Skeletal muscle satellite cell (primary cell): ENCODE results near the gene CBFA2T2.
A peak's percentile ranks its signal among the peaks of the same experiment; 100 is the strongest.
"Not testable (repeated sequence)": the region's sequence is repeated elsewhere in the genome, so short reads cannot be mapped to it uniquely, and the experiment has no call there.

Source experiments
- H3K27me3 ChIP-seq: 2 replicates; pipeline ENCODE4 v1.7.0; 2013; ENCODE audit warnings: low read length; ENCODE audit not compliant: control insufficient read depth, insufficient read depth
- H3K36me3 ChIP-seq: 2 replicates; pipeline ENCODE4 v1.7.0; 2013; ENCODE audit warnings: mild to moderate bottlenecking, control low read depth, low read length; ENCODE audit not compliant: insufficient read depth
- H3K4me1 ChIP-seq: 2 replicates; pipeline ENCODE4 v1.7.0; 2013; ENCODE audit warnings: low read length; ENCODE audit not compliant: control insufficient read depth, insufficient read depth
- H3K4me2 ChIP-seq: 2 replicates; pipeline ENCODE4 v1.7.0; 2013; ENCODE audit warnings: mild to moderate bottlenecking, low read length
- H3K4me3 ChIP-seq: 2 replicates; pipeline ENCODE4 v1.7.0; 2013; ENCODE audit warnings: low read length
- H3K9ac ChIP-seq: 2 replicates; pipeline ENCODE4 v1.7.0; 2013; ENCODE audit warnings: mild to moderate bottlenecking, low read depth, low read length, moderate library complexity
- H3K9me3 ChIP-seq: replicated peaks from 2 replicates; pipeline ENCODE4 v1.7.0; 2013; ENCODE audit warnings: mild to moderate bottlenecking, control low read depth, low read length

The CBFA2T2 gene

DNA sequence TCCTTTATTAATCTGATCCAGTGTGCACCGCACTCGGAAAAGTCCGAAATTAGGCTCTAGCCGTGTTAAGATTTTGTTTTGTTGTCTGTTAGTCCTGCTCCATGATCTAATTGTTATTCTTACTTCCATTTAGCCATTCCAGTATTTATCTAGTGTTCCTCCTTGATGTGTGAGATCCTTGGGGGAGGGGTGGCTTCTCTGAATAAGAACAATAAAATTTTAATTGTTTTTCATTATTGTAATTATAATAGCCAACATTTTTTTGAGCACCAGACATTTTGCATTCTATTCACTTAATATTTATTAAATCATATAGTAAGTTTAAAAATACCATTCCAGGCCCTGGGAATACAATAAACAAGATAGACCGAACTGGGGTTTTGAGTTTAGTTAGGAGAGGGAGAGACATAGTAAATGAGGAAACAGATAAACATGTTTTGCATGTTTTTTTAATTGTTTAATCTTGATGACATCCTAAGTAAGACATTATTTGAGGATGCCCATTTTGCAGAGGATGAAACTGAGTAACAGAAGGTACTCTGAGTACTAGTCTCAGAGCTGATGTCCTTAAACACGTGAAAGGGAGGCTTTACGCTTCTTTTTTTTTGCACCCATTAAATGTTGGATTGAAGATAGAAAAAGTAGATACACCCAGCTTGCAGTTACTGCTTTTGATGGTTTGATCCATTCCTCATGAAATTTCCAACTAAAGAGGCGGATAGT is 1.2 kb downstream of the CBFA2T2 start:
- Histone ChIP-seq H3K9ac (peak overlapping the region; percentile 91), H3K27me3 (no peaks in the 10 kb centered on the region), H3K9me3 (no peaks in the 10 kb centered on the region), H3K36me3 (no peaks in the 10 kb centered on the region), H3K4me3 (peak overlapping the region; percentile 99), H3K4me2 (peak overlapping the region; percentile 93), H3K4me1 (peaks cover 5% of the 10 kb centered on the region)

DNA sequence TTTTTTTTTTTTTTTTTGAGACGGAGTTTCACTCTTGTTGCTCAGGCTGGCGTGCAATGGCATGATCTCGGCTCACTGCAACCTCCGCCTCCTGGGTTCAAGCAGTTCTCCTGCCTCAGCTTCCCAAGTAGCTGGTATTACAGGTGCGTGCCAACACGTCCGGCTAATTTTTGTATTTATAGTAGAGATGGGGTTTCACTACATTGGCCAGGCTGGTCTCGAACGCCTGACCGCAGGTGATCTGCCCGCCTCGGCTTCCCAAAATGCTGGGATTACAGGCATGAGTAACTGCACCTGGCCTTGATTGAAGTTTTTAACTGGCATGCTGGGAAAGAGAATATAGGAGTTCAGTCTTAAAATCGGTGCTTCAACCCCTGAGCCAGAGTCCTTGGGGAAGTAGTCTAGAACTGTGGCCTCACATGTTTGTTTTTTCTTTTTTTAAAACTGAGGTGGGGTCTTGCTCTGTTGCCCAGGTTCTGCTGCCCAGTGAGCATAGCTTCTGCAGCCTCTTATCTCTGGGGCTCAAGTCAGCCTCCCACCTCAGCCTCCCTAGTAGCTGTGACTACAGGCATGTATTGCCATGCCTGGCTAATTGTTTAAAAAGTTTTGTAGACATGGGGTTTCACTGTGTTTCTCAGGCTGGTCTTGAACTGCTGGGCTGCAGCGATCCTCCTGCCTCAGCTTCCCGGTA is 3.3 kb downstream of the CBFA2T2 start:
- no peaks in the 10 kb centered on the region for H3K9me3 ChIP-seq
- H3K4me2 ChIP-seq, result no peak overlapping the region
- H3K4me1 ChIP-seq, result peaks cover 5% of the 10 kb centered on the region
- no peaks in the 10 kb centered on the region for H3K36me3 ChIP-seq
- H3K4me3 ChIP-seq, result no peak overlapping the region
- H3K9ac ChIP-seq, result no peak overlapping the region
- H3K27me3 ChIP-seq, result no peaks in the 10 kb centered on the region

DNA sequence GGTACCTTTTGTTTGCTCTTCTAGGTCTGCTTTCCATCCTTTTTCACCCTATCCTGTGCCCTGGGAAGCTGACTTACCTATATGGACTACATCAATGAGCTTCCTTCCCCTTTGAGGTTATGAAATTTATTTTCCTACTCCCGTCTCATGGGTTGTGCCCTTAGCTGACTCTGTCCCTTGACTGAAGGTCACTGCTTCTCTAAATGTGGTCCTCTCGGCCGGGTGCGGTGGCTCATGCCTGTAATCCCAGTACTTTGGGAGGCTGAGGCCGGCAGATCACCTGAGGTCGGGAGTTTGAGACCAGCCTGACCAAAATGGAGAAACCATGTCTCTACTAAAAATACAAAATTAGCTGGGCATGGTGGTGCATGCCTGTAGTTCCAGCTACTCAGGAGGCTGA is 6.9 kb downstream of the CBFA2T2 start:
- not testable (repeated sequence) for H3K36me3 ChIP-seq, H3K9me3 ChIP-seq, H3K27me3 ChIP-seq, H3K4me2 ChIP-seq, H3K4me3 ChIP-seq, H3K9ac ChIP-seq, H3K4me1 ChIP-seq

DNA sequence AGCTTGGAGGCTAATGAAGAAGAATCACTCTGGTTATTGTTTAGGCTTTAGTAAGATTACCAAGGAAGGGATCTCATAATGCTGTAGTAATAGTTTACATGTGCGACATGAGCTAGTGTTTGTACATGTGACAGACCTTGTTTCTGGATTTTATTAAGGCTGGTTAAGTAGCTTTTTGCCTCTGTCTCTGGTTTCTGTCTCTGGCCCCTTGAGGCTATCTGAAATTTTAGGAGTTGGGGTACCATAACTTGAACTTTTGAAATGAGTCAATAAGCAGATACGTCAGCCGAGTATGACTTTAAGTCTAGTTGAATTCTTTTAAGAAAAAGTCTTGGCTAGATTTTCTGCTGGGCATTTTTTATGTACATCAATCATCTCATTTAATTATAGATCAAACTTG is 9.5 kb downstream of the CBFA2T2 start:
- Histone ChIP-seq H3K36me3 (no peaks in the 10 kb centered on the region), H3K9ac (no peak overlapping the region), H3K4me3 (no peak overlapping the region), H3K4me1 (no peaks in the 10 kb centered on the region), H3K27me3 (no peaks in the 10 kb centered on the region), H3K9me3 (no peaks in the 10 kb centered on the region), H3K4me2 (no peak overlapping the region)

DNA sequence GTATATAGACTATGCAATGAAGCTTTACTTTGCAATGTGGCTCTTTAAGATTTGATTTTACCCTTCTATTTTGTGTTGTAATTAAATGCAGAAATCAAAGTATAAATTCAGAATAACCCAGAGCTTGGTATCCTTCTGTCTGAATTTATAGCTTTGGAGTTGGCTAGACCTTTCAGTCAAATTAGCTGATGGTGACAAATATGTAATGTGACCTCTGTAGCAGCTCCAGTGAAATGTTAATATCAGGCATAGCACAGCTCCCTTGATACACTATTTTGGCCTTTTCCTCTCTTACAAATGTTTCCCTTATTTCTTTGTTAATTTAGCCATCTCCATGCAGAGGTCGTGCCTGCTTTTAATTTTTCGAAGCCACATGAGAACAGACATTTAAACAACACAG is 11.1 kb downstream of the CBFA2T2 start:
- no peaks in the 10 kb centered on the region for H3K4me1 ChIP-seq
- no peak overlapping the region for H3K9ac ChIP-seq
- no peak overlapping the region for H3K4me3 ChIP-seq
- no peaks in the 10 kb centered on the region for H3K27me3 ChIP-seq
- no peak overlapping the region for H3K4me2 ChIP-seq
- no peaks in the 10 kb centered on the region for H3K9me3 ChIP-seq
- H3K36me3 ChIP-seq, result no peaks in the 10 kb centered on the region

DNA sequence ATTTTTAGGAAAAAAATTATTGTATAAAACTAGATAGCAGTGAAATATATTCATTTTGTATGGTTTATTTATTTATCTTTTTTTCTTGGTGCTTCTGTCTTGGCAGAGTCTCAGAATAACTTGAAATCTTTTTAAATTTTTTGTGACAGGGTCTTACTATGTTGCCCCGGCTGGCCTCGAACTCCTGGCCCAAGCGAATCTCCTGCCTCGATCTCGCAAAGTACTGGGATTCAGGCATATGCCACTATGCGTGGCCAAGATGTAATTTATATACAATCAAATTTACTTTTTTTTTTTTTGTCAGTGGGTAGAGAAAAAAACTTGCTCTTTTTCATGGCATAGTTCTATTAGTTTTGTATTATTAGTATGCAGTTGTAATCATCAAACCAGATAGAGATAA is 13.7 kb downstream of the CBFA2T2 start:
- Histone ChIP-seq H3K36me3 (no peaks in the 10 kb centered on the region), H3K27me3 (no peaks in the 10 kb centered on the region), H3K4me2 (no peak overlapping the region), H3K4me3 (no peak overlapping the region), H3K4me1 (no peaks in the 10 kb centered on the region), H3K9ac (no peak overlapping the region), H3K9me3 (no peaks in the 10 kb centered on the region)

DNA sequence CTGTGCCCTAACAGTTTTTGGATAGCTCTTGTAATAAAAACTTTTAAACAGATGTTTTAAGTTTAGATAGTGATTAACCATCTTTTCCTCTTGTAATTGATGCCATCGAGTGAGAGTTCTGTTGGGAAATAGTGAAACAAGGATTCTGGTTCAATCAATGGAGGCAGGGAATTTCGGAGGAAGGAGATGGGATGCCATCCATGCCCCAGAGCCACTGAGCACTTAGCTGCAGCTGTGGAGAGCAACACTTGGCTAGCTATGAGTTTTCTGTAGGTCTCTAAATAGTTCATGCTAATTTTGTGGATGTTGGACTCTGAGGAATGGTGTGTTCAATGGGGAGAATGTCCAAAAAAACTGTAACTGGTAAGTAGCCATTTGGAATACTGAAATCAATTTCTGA is 16.7 kb downstream of the CBFA2T2 start:
- Histone ChIP-seq H3K4me2 (no peak overlapping the region), H3K27me3 (no peaks in the 10 kb centered on the region), H3K9me3 (no peaks in the 10 kb centered on the region), H3K4me3 (no peak overlapping the region), H3K9ac (no peak overlapping the region), H3K4me1 (no peaks in the 10 kb centered on the region), H3K36me3 (no peaks in the 10 kb centered on the region)

DNA sequence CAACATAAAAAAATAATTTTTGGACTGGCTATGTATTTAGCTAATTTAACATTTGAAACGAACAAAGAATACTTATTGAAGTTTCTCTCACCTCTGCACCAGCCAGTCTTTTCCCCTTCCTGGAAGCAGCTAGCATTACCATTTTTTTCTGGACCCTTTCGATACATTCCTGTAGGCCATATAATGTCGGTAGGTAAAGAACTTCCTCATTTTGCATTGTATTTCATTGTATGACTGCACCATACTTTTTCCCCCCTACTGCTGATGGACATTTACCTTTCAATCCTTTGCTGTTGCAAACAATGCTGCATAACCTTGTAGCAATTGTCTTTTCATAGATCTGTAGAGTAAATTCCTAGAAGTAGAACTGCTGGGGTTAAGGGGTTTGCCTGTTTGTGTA is 17.6 kb downstream of the CBFA2T2 start:
- no peaks in the 10 kb centered on the region for H3K9me3 ChIP-seq
- H3K9ac ChIP-seq, result no peak overlapping the region
- H3K27me3 ChIP-seq, result no peaks in the 10 kb centered on the region
- no peaks in the 10 kb centered on the region for H3K4me1 ChIP-seq
- H3K36me3 ChIP-seq, result no peaks in the 10 kb centered on the region
- H3K4me2 ChIP-seq, result no peak overlapping the region
- no peak overlapping the region for H3K4me3 ChIP-seq

DNA sequence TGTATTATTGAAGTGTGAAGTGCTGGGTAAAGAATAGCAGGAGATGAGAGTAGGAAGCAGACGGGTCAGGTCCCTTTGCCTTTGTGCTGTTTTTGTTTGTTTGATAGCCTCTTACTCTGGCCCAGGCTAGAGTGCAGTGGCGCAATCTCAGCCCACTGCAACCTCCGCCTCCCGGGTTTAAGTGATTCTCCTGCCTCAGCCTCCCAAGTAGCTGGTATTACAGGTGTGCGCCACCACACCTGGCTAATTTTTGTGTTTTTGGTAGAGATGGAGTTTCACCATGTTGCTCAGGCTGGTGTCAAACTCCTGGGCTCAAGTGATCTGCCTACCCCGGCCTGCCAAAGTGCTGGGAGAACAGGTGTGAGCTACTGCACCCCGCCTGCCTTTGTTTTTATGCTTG is 18.1 kb downstream of the CBFA2T2 start:
- H3K4me2 ChIP-seq, result not testable (repeated sequence)

DNA sequence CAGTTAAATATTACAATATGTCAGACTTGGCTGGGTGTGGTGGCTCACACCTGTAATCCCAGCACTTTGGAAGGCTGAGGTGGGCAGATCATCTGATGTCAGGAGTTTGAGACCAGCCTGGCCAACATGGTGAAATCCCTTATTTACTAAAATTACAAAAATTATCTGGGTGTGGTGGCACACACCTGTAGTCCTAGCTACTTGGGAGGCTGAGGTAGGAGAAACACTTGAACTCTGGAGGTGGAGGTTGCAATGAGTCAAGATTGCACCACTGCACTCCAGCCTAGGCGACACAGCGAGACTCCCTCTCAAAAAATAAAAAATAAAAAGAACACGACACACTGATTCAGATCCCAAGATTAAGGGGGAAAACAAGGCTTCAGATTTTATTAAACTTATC is 19.2 kb downstream of the CBFA2T2 start:
- H3K4me1 ChIP-seq, H3K4me2 ChIP-seq, H3K27me3 ChIP-seq, H3K9me3 ChIP-seq, H3K4me3 ChIP-seq, H3K9ac ChIP-seq, H3K36me3 ChIP-seq: not testable (repeated sequence)

More for the DNA sequence above, 18.1 kb downstream of the CBFA2T2 start:
- H3K4me3 ChIP-seq, H3K27me3 ChIP-seq, H3K4me1 ChIP-seq, H3K9me3 ChIP-seq, H3K9ac ChIP-seq, H3K36me3 ChIP-seq: not testable (repeated sequence)

DNA sequence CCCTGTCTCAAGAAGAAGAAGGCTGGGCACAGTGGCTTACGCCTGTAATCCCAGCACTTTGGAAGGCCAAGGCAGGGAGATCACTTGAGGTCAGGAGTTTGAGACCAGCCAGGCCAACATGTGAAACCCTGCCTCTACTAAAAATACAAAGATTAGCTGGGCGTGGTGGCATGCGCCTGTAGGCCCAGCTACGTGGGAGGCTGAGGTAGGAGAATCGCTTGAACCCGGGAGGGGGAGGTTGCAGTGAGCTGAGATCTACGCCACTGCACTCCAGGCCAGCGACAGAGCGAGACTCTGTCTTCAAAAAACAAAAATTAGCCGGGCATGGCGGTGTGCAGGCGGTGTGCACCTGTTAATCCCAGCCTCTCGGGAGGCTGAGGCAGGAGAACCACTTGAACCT is 22.0 kb downstream of the CBFA2T2 start:
- H3K27me3 ChIP-seq, H3K4me2 ChIP-seq, H3K36me3 ChIP-seq, H3K4me3 ChIP-seq, H3K4me1 ChIP-seq, H3K9ac ChIP-seq, H3K9me3 ChIP-seq: not testable (repeated sequence)

DNA sequence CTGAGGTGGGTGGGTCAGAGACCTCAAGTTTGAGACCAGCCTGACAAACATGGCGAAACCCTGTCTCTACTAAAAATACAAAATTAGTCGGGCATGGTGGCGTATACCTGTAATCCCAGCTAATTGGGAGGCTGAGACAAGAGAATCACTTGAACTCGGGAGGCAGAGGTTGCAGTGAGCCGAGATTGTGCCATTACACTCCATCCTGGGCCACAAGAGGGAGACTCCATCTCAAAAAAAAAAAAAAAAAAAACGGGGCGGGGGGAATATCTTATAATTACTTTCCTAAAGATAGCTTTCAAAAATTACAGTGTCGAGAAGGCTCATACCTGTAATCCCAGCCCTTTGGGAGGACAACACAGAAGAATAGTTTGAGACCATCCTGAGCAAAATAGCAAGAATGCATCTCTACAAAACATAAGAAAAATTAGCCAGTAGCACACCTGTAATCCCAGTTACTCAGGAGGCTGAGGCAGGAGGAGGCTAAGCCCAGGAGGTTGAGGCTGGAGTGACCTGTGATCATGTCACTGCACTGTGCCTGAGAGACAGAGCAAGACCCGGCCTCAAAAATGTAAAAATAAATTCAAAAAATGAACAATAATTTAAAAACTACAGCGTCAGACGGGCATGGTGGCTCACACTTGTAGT is 25.8 kb downstream of the CBFA2T2 start:
- H3K36me3 ChIP-seq, result no peaks in the 10 kb centered on the region
- no peak overlapping the region for H3K9ac ChIP-seq
- no peaks in the 10 kb centered on the region for H3K27me3 ChIP-seq
- H3K4me3 ChIP-seq, result no peak overlapping the region
- peaks cover 15% of the 10 kb centered on the region for H3K4me1 ChIP-seq
- H3K4me2 ChIP-seq, result no peak overlapping the region
- H3K9me3 ChIP-seq, result no peaks in the 10 kb centered on the region
